Brain microvascular endothelial cell (primary cell): ENCODE measurements around the gene MTHFD1L.
A peak's percentile ranks its signal among the peaks of the same experiment; 100 is the strongest.

Experiments used
- DNase-seq: peaks from one replicate; pipeline ENCODE4 v3.0.0-alpha.2; 2020
- H3K27ac ChIP-seq: fragments of 250-450 bp; sonication (Bioruptor Pico); 2 replicates; pipeline ENCODE4 v1.5.1; 2020; ENCODE audit warnings: mild to moderate bottlenecking, moderate library complexity
- H3K27me3 ChIP-seq: fragments of 250-450 bp; sonication (Bioruptor Pico); replicated peaks from 2 replicates; pipeline ENCODE4 v1.5.1; 2020; ENCODE audit warnings: mild to moderate bottlenecking
- H3K36me3 ChIP-seq: fragments of 250-450 bp; sonication (Bioruptor Pico); replicated peaks from 2 replicates; pipeline ENCODE4 v1.5.1; 2020; ENCODE audit warnings: mild to moderate bottlenecking
- H3K4me3 ChIP-seq: 2 replicates; pipeline ENCODE4 v1.5.1; 2011; ENCODE audit warnings: low read depth, mild to moderate bottlenecking, control low read depth, low read length, moderate library complexity
- CTCF ChIP-seq: IDR thresholded peaks from 2 replicates; pipeline ENCODE4 v1.5.1; 2011; ENCODE audit warnings: low read depth, mild to moderate bottlenecking, moderate library complexity, low read length, control low read depth, inconsistent platforms; ENCODE audit errors: missing control alignments
- in situ Hi-C: cut with HindIII; loops from 2 replicates; pipeline ENCODE4 v1.10.0; 2017; ENCODE audit warnings: low sequenced_read_pairs, low pct_ligation_motif_present

Gene MTHFD1L

GRCh38 chr6:150915131-150915879 is 49.8 kb downstream of the MTHFD1L start:
- Histone ChIP-seq H3K27me3 (no peaks in the 10 kb centered on the region), H3K27ac (peak overlapping the region; percentile 26), H3K4me3 (no peak overlapping the region), H3K36me3 (peaks cover 27% of the 10 kb centered on the region)
- TF ChIP-seq CTCF: no peak
- no peak for DNase-seq
- in situ Hi-C loops: no loop called here

- peak overlapping the region; percentile 26 for H3K27ac ChIP-seq
- in situ Hi-C loops: no loop called here
- no peak for TF ChIP-seq CTCF
Observed at GRCh38 chr6:150915880-150916265, 50.4 kb downstream of the MTHFD1L start.

GRCh38 chr6:150919938-150920337 is 54.4 kb downstream of the MTHFD1L start:
- in situ Hi-C loops: no loop called here
- Histone ChIP-seq H3K27me3 (no peaks in the 10 kb centered on the region), H3K36me3 (peaks cover 25% of the 10 kb centered on the region), H3K4me3 (no peak overlapping the region), H3K27ac (no peak overlapping the region)
- DNase-seq: no peak
- TF ChIP-seq CTCF: no peak

More at GRCh38 chr6:150915880-150916265, 50.4 kb downstream of the MTHFD1L start:
- no peak for DNase-seq
- Histone ChIP-seq H3K4me3 (no peak overlapping the region), H3K36me3 (peaks cover 29% of the 10 kb centered on the region), H3K27me3 (no peaks in the 10 kb centered on the region)

GRCh38 chr6:150922137-150922536 is 56.6 kb downstream of the MTHFD1L start:
- in situ Hi-C loops: no loop called here
- peak overlapping the region; percentile 20 for H3K27ac ChIP-seq
- H3K4me3 ChIP-seq: no peak overlapping the region
- peak; percentile 28 for DNase-seq
- peaks cover 32% of the 10 kb centered on the region for H3K36me3 ChIP-seq
- TF ChIP-seq CTCF: no peak
- H3K27me3 ChIP-seq: no peaks in the 10 kb centered on the region

GRCh38 chr6:150924808-150925589 is 59.5 kb downstream of the MTHFD1L start:
- peak; percentile 48 for DNase-seq
- in situ Hi-C loops: no loop called here
- Histone ChIP-seq H3K4me3 (no peak overlapping the region), H3K36me3 (peaks cover 26% of the 10 kb centered on the region), H3K27me3 (no peaks in the 10 kb centered on the region), H3K27ac (peak overlapping the region; percentile 85)
- no peak for TF ChIP-seq CTCF
